Prostate gland (tissue), 2 donors: ENCODE measurements around the gene PAQR9. TPM values are rescaled to one million over a fixed set of nuclear protein-coding genes. Genes with fewer than 3 reads are reported as not detected.

Source experiments
- DNase-seq: peaks from one replicate; pipeline ENCODE4 v3.0.0-alpha.2; 2019; ENCODE audit warnings: low spot score
- H3K27ac ChIP-seq, 2 donors: fragments of 200-600 bp; sonication (generic); 2 replicates each; pipeline ENCODE4 v1.5.1; 2017 to 2019
- H3K27me3 ChIP-seq: fragments of 200-600 bp; sonication (generic); replicated peaks from 2 replicates; pipeline ENCODE4 v1.5.1; 2019; ENCODE audit not compliant: insufficient read depth
- H3K36me3 ChIP-seq, 2 donors: fragments of 200-600 bp; sonication (generic); 1 replicate in 1 of 2; 2 replicates in 1 of 2; pipeline versions ENCODE4 v1.5.1 to v1.8.1; 2017 to 2019
- H3K4me1 ChIP-seq: fragments of 200-600 bp; sonication (generic); replicated peaks from 2 replicates; pipeline ENCODE4 v1.5.1; 2019
- H3K4me3 ChIP-seq, 2 donors: fragments of 200-600 bp; sonication (generic); 2 replicates each; pipeline ENCODE4 v1.5.1; 2017 to 2019
- H3K9me3 ChIP-seq: fragments of 200-600 bp; sonication (generic); 2 replicates; pipeline ENCODE4 v1.5.1; 2017
- CTCF ChIP-seq, 4 experiments: fragments of 200-600 bp in 2 of 4; fragments of 450-650 bp in 2 of 4; sonication (generic) in 2 of 4; IDR thresholded peaks; 1 replicate in 3 of 4; 2 replicates in 1 of 4; pipeline ENCODE4 v1.5.1; 2016 to 2019; ENCODE audit warnings: antibody characterized with exemption in 4 of 4, mild to moderate bottlenecking in 2 of 4, moderate library complexity in 2 of 4
- POLR2A ChIP-seq: fragments of 450-650 bp; IDR thresholded peaks from one replicate; pipeline ENCODE4 v1.6.1; 2016; ENCODE audit warnings: antibody characterized with exemption, mild to moderate bottlenecking
- POLR2AphosphoS5 ChIP-seq: sonication (generic); formaldehyde crosslinking; IDR thresholded peaks from one replicate; pipeline ENCODE4 v1.6.1; 2017; ENCODE audit warnings: antibody characterized with exemption
- WGBS: methylation state at CpG from one replicate; pipeline ENCODE4 v1.1.5; 2018; 5-methylcytosine and 5-hydroxymethylcytosine counted together
- intact Hi-C: fragments of 100-400 bp; cut with DNase I; formaldehyde crosslinking; loops from one replicate; pipeline ENCODE4 v1.14.2; 2022
- total RNA-seq, 2 donors: library from RNA; depleted of rRNA; stranded (reverse); fragments of >200 nt; gene quantifications; one replicate each; pipeline ENCODE4 v1.1.0, GENCODE V29; 2016

The PAQR9 gene
- total RNA-seq, 2 donors from 2014 or later: 6.2 TPM; not detected in 1

GRCh38 chr3:142999881-143000280, 36.4 kb upstream of the PAQR9 start:
- Histone ChIP-seq H3K4me3 (no peak overlapping the region), H3K36me3 (no peaks in the 10 kb centered on the region), H3K27me3 (no peaks in the 10 kb centered on the region), H3K9me3 (no peaks in the 10 kb centered on the region), H3K27ac (no peak overlapping the region), H3K4me1 (no peaks in the 10 kb centered on the region)
- no peak for TF ChIP-seq CTCF (IDR thresholded peaks at IDR 0.05)
- TF ChIP-seq POLR2AphosphoS5: no peak
- no peak for TF ChIP-seq POLR2A
- no peak for DNase-seq
- intact Hi-C loops: loop anchor here (10.0 kb wide), 2 partner anchors 275 to 1565 kb away; partner anchors contain the start of gene TRPC1
- WGBS: 81% methylated on average over 4 of the region's 4 CpGs

DNA sequence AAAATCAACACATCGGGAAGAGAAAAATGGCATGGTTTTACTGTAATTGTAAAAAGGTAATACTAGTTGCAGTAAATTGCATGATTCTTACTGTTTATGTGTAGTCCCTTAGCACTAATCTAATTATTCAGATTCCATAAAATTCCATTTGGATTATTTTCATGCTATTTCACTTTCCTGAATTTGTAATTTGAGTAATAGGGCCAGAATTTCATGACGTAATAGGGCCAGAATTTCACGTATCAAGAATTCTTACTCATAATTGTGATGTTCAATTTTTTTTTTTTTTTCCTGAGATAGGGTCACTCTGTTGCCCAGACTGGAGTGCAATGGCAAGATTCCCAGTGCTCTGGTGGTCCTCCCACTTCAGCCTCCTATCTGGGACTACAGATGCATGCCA, 35.0 kb upstream of the PAQR9 start:
- WGBS: 81% methylated on average over 3 of the region's 3 CpGs
- DNase-seq: no peak
- intact Hi-C loops: no loop called here

GRCh38 chr3:142997330-142997729, 33.9 kb upstream of the PAQR9 start:
- TF ChIP-seq POLR2AphosphoS5: no peak
- no peak for TF ChIP-seq CTCF (IDR thresholded peaks at IDR 0.05)
- TF ChIP-seq POLR2A: no peak
- DNase-seq: no peak
- intact Hi-C loops: no loop called here

More for the DNA sequence above, 35.0 kb upstream of the PAQR9 start:
- Histone ChIP-seq H3K27ac (no peak overlapping the region), H3K9me3 (no peaks in the 10 kb centered on the region), H3K4me1 (no peaks in the 10 kb centered on the region), H3K4me3 (no peak overlapping the region), H3K27me3 (no peaks in the 10 kb centered on the region), H3K36me3 (no peaks in the 10 kb centered on the region)
- TF ChIP-seq POLR2A (no peak), POLR2AphosphoS5 (no peak), CTCF (IDR thresholded peaks at IDR 0.05) (no peak)

GRCh38 chr3:142993958-142994442, 30.5 kb upstream of the PAQR9 start:
- DNase-seq: no peak
- Histone ChIP-seq H3K27me3 (no peaks in the 10 kb centered on the region), H3K27ac (no peak overlapping the region), H3K4me3 (no peak overlapping the region), H3K9me3 (no peaks in the 10 kb centered on the region), H3K36me3 (no peaks in the 10 kb centered on the region), H3K4me1 (no peaks in the 10 kb centered on the region)
- 16% methylated on average over 4 of the region's 4 CpGs for WGBS
- TF ChIP-seq POLR2AphosphoS5 (no peak), CTCF (IDR thresholded peaks at IDR 0.05) (peak; percentile 34 to 63 (median 54))
- intact Hi-C loops: no loop called here

More at GRCh38 chr3:142997330-142997729, 33.9 kb upstream of the PAQR9 start:
- Histone ChIP-seq H3K4me1 (no peaks in the 10 kb centered on the region), H3K27ac (no peak overlapping the region), H3K4me3 (no peak overlapping the region), H3K27me3 (no peaks in the 10 kb centered on the region), H3K36me3 (no peaks in the 10 kb centered on the region), H3K9me3 (no peaks in the 10 kb centered on the region)
- 40% methylated on average over 2 of the region's 2 CpGs for WGBS

- Histone ChIP-seq H3K4me1 (no peaks in the 10 kb centered on the region), H3K27ac (no peak overlapping the region), H3K27me3 (no peaks in the 10 kb centered on the region), H3K36me3 (no peaks in the 10 kb centered on the region), H3K4me3 (no peak overlapping the region), H3K9me3 (no peaks in the 10 kb centered on the region)
- intact Hi-C loops: no loop called here
- 91% methylated on average over 7 of the region's 7 CpGs for WGBS
- DNase-seq: no peak
- no peak for TF ChIP-seq POLR2A
Observed at GRCh38 chr3:142992323-142992722, 28.8 kb upstream of the PAQR9 start.
